Superior temporal gyrus (tissue), 1 donor: ENCODE measurements around the gene POLR2E.
"Not testable (repeated sequence)": the region's sequence is repeated elsewhere in the genome, so short reads cannot be mapped to it uniquely, and the experiment has no call there.

Experiments
- DNase-seq: peaks from one replicate; pipeline ENCODE4 v3.0.0-alpha.2; 2016; ENCODE audit errors: extremely low spot score

POLR2E gene

GRCh38 chr19:1094978-1095701 is at the start of gene POLR2E:
TSS of gene POLR2E (minus strand) at chr19:1095375. CDS start at chr19:1095315, 60 bp downstream.
- DNase-seq = peak; percentile 99

GRCh38 chr19:1144741-1145140 is 49.6 kb upstream of the POLR2E start:
- DNase-seq = no peak

- DNase-seq = no peak
Measured at GRCh38 chr19:1143828-1144399, 48.7 kb upstream of the POLR2E start.

GRCh38 chr19:1141944-1142343 is 46.8 kb upstream of the POLR2E start:
- DNase-seq = no peak

GRCh38 chr19:1140272-1141027 is 45.3 kb upstream of the POLR2E start:
- no peak for DNase-seq

- DNase-seq = no peak
Measured at GRCh38 chr19:1139126-1139525, 44.0 kb upstream of the POLR2E start.

- DNase-seq = no peak
Measured at GRCh38 chr19:1138121-1138520, 42.9 kb upstream of the POLR2E start.

GRCh38 chr19:1136621-1137317 is 41.6 kb upstream of the POLR2E start:
- no peak for DNase-seq

- no peak for DNase-seq
Measured at GRCh38 chr19:1136201-1136600, 41.0 kb upstream of the POLR2E start.

GRCh38 chr19:1135454-1135853 is 40.3 kb upstream of the POLR2E start:
- DNase-seq = no peak

GRCh38 chr19:1134431-1134830 is 39.3 kb upstream of the POLR2E start:
- no peak for DNase-seq

GRCh38 chr19:1133471-1133929 is 38.3 kb upstream of the POLR2E start:
- DNase-seq = no peak

GRCh38 chr19:1132552-1133383 is 37.6 kb upstream of the POLR2E start:
- no peak for DNase-seq

- peak; percentile 16 for DNase-seq
Measured at GRCh38 chr19:1131718-1132551, 36.8 kb upstream of the POLR2E start.

- DNase-seq = no peak
Measured at GRCh38 chr19:1130771-1131717, 35.9 kb upstream of the POLR2E start.

- DNase-seq = no peak
Measured at GRCh38 chr19:1129535-1129934, 34.4 kb upstream of the POLR2E start.

GRCh38 chr19:1129084-1129483 is 33.9 kb upstream of the POLR2E start:
- not testable (repeated sequence) for DNase-seq

- DNase-seq = no peak
Measured at GRCh38 chr19:1128106-1128505, 32.9 kb upstream of the POLR2E start.
